Fibroblast of lung (primary cell): ENCODE data around the gene MRPS34. TPM values are rescaled to one million over a fixed set of nuclear protein-coding genes. Genes with fewer than 3 reads are reported as not detected.

ENCODE experiments used
- DNase-seq, 2 donors: peaks; one replicate each; pipeline versions ENCODE4 v3.0.0 to v3.0.0-alpha.2; 2010; ENCODE audit warnings: low read depth in 2 of 2
- H2AFZ ChIP-seq: 2 replicates; pipeline ENCODE4 v1.5.1; 2012; ENCODE audit warnings: low read length, control low read depth, inconsistent platforms
- H3K27ac ChIP-seq: 2 replicates; pipeline ENCODE4 v1.5.1; 2011; ENCODE audit warnings: low read length, control low read depth; ENCODE audit not compliant: insufficient read depth
- H3K27me3 ChIP-seq: 2 replicates; pipeline ENCODE4 v1.5.1; 2011; ENCODE audit warnings: mild to moderate bottlenecking, low read length; ENCODE audit not compliant: control insufficient read depth, insufficient read depth
- H3K36me3 ChIP-seq: 2 replicates; pipeline ENCODE4 v1.5.1; 2011; ENCODE audit warnings: low read length; ENCODE audit not compliant: control insufficient read depth, insufficient read depth
- H3K4me1 ChIP-seq: 2 replicates; pipeline ENCODE4 v1.5.1; 2011; ENCODE audit warnings: low read length; ENCODE audit not compliant: control insufficient read depth, insufficient read depth; ENCODE audit errors: extremely low read depth
- H3K4me2 ChIP-seq: 2 replicates; pipeline ENCODE4 v1.5.1; 2011; ENCODE audit warnings: low read length, control low read depth; ENCODE audit not compliant: insufficient read depth; ENCODE audit errors: extremely low read depth
- H3K4me3 ChIP-seq, 4 experiments: fragments of 200-600 bp in 1 of 4; sonication (generic) in 1 of 4; replicated peaks in 1 of 4; 2 replicates each; pipeline ENCODE4 v1.5.1; 2011 to 2016; ENCODE audit warnings: low read length in 4 of 4, low read depth in 3 of 4, mild to moderate bottlenecking in 3 of 4, control low read depth in 2 of 4, inconsistent platforms in 1 of 4, mixed read lengths in 1 of 4; ENCODE audit not compliant: insufficient read depth in 1 of 4; ENCODE audit errors: control extremely low read depth in 1 of 4
- H3K79me2 ChIP-seq: 2 replicates; pipeline ENCODE4 v1.5.1; 2012; ENCODE audit warnings: mild to moderate bottlenecking, low read length, inconsistent platforms; ENCODE audit not compliant: control insufficient read depth, insufficient read depth
- H3K9ac ChIP-seq: 2 replicates; pipeline ENCODE4 v1.5.1; 2011; ENCODE audit warnings: mild to moderate bottlenecking, low read length, control low read depth; ENCODE audit not compliant: insufficient read depth
- H3K9me3 ChIP-seq: 2 replicates; pipeline ENCODE4 v1.5.1; 2012; ENCODE audit warnings: low read depth, low read length; ENCODE audit not compliant: control insufficient read depth, insufficient read depth
- H4K20me1 ChIP-seq: 2 replicates; pipeline ENCODE4 v1.5.1; 2011; ENCODE audit warnings: low read length; ENCODE audit not compliant: control insufficient read depth, insufficient read depth; ENCODE audit errors: extremely low read depth
- EZH2 ChIP-seq: IDR thresholded peaks from 2 replicates; pipeline ENCODE4 v1.5.1; 2012; ENCODE audit warnings: low read length, control low read depth, mild to moderate bottlenecking; ENCODE audit errors: missing control alignments
- polyA plus RNA-seq, 2 donors: library from polyadenylated mRNA; depleted of rRNA in 1 of 2; stranded (reverse) in 1 of 2; unstranded in 1 of 2; fragments of >200 nt; gene quantifications; 2 replicates each; pipeline ENCODE4 v1.2.1, GENCODE V29; 2011 to 2012; ENCODE audit warnings: missing spikeins in 1 of 2
- total RNA-seq: library from RNA; depleted of rRNA; stranded (reverse); fragments of >200 nt; gene quantifications from 2 replicates; pipeline ENCODE4 v1.2.1, GENCODE V29; 2014
- TF ChIP-seq, protein P1 (sequence below), 2 donors: IDR thresholded peaks in 1 of 2; conservative IDR thresholded peaks in 1 of 2; 1 replicate in 1 of 2; 2 replicates in 1 of 2; pipeline ENCODE4 v1.5.1; 2011 to 2012; ENCODE audit warnings: low read length in 2 of 2, control low read depth in 1 of 2, inconsistent platforms in 1 of 2, low read depth in 1 of 2, mild to moderate bottlenecking in 1 of 2

MRPS34 gene
- total and polyA plus RNA-seq, 2 donors (not counting 1 experiment from before 2014, with no cell fraction given) = 40.1 to 74.3 TPM

DNA sequence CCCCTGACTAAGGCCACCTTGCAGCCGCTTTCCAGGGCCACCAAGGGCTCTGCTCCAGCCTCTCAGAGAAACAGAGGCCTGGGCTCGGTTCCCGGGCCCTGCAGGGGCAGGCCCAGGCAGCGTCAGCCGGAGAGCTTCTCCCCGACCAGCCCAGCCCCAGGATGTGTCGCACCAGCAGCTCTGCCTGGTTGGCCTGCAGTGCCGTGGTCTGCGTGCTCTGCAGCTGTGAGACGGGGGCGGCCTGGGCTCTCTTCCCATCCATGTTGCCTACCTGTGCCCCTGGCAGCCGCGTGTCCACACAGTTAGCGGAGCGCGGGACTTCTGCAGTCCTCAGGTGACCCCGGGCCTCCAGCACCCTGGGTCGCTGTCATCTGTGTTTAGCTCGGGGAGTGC lies 15.8 kb upstream of the MRPS34 start:
- H3K27ac ChIP-seq = no peak overlapping the region
- peaks cover 20% of the 10 kb centered on the region for H3K36me3 ChIP-seq
- no peaks in the 10 kb centered on the region for H4K20me1 ChIP-seq
- peaks cover 2% of the 10 kb centered on the region for H3K4me1 ChIP-seq
- H2AFZ ChIP-seq = no peak overlapping the region
- no peak overlapping the region for H3K4me3 ChIP-seq
- no peaks in the 10 kb centered on the region for H3K9me3 ChIP-seq
- H3K27me3 ChIP-seq = no peaks in the 10 kb centered on the region
- DNase-seq = no peak
- no peak overlapping the region for H3K4me2 ChIP-seq
- peaks cover 26% of the 10 kb centered on the region for H3K79me2 ChIP-seq
- TF ChIP-seq, protein P1, sequence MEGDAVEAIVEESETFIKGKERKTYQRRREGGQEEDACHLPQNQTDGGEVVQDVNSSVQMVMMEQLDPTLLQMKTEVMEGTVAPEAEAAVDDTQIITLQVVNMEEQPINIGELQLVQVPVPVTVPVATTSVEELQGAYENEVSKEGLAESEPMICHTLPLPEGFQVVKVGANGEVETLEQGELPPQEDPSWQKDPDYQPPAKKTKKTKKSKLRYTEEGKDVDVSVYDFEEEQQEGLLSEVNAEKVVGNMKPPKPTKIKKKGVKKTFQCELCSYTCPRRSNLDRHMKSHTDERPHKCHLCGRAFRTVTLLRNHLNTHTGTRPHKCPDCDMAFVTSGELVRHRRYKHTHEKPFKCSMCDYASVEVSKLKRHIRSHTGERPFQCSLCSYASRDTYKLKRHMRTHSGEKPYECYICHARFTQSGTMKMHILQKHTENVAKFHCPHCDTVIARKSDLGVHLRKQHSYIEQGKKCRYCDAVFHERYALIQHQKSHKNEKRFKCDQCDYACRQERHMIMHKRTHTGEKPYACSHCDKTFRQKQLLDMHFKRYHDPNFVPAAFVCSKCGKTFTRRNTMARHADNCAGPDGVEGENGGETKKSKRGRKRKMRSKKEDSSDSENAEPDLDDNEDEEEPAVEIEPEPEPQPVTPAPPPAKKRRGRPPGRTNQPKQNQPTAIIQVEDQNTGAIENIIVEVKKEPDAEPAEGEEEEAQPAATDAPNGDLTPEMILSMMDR (conservative IDR thresholded peaks at IDR 0.05 in 1 of 2, IDR thresholded peaks at IDR 0.05 in 1 of 2; ENCODE audit: low read depth in 1 of 2, low read length in 2 of 2) = no peak
- TF ChIP-seq EZH2 = no peak
- no peak overlapping the region for H3K9ac ChIP-seq

- Histone ChIP-seq H3K27ac (no peak overlapping the region), H3K9me3 (no peaks in the 10 kb centered on the region), H2AFZ (no peak overlapping the region), H3K9ac (no peak overlapping the region), H3K79me2 (peaks cover 29% of the 10 kb centered on the region), H3K4me3 (no peak overlapping the region), H3K4me1 (peaks cover 2% of the 10 kb centered on the region), H3K4me2 (no peak overlapping the region), H3K36me3 (peaks cover 20% of the 10 kb centered on the region), H3K27me3 (no peaks in the 10 kb centered on the region), H4K20me1 (no peaks in the 10 kb centered on the region)
- TF ChIP-seq EZH2 = no peak
- TF ChIP-seq, protein P1 (conservative IDR thresholded peaks at IDR 0.05 in 1 of 2, IDR thresholded peaks at IDR 0.05 in 1 of 2; ENCODE audit: low read depth in 1 of 2, low read length in 2 of 2) = no peak
- no peak for DNase-seq
Observed at GRCh38 chr16:1788095-1788707, 15.3 kb upstream of the MRPS34 start.

- H3K79me2 ChIP-seq = peaks cover 29% of the 10 kb centered on the region
- no peak overlapping the region for H2AFZ ChIP-seq
- no peak overlapping the region for H3K4me2 ChIP-seq
- no peaks in the 10 kb centered on the region for H3K9me3 ChIP-seq
- TF ChIP-seq EZH2 = no peak
- TF ChIP-seq, protein P1 (conservative IDR thresholded peaks at IDR 0.05 in 1 of 2, IDR thresholded peaks at IDR 0.05 in 1 of 2; ENCODE audit: low read depth in 1 of 2, low read length in 2 of 2) = no peak
- no peaks in the 10 kb centered on the region for H3K27me3 ChIP-seq
- H4K20me1 ChIP-seq = no peaks in the 10 kb centered on the region
- H3K4me1 ChIP-seq = peaks cover 2% of the 10 kb centered on the region
- no peak overlapping the region for H3K4me3 ChIP-seq
- H3K36me3 ChIP-seq = peaks cover 20% of the 10 kb centered on the region
- H3K9ac ChIP-seq = no peak overlapping the region
- no peak overlapping the region for H3K27ac ChIP-seq
- DNase-seq = no peak
Observed at GRCh38 chr16:1787322-1788094, 14.6 kb upstream of the MRPS34 start.
